ENCODE results near the gene AKAP12.

The AKAP12 gene

DNA sequence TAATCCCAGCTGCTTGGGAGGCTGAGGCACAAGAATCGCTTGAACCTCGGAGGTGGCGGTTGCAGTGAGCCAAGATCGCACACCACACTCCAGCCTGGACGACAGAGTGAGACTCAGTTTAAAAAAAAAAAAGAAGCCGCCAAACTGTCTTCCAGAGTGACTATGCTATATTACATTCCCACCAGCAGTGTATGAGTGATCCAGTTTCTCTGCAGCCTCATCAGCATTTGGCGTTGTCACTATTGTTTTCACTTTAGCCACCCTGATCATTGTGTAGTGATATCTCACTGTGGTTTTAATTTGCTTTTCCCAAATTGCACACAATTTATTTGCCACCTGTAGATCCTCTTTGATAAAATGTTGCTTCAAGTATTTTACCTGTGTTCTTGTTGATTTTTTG is 6.0 kb upstream of the AKAP12 start:
- no peak for DNase-seq (ENCODE audit: low read depth in 1 of 2, low spot score in 1 of 2)

DNA sequence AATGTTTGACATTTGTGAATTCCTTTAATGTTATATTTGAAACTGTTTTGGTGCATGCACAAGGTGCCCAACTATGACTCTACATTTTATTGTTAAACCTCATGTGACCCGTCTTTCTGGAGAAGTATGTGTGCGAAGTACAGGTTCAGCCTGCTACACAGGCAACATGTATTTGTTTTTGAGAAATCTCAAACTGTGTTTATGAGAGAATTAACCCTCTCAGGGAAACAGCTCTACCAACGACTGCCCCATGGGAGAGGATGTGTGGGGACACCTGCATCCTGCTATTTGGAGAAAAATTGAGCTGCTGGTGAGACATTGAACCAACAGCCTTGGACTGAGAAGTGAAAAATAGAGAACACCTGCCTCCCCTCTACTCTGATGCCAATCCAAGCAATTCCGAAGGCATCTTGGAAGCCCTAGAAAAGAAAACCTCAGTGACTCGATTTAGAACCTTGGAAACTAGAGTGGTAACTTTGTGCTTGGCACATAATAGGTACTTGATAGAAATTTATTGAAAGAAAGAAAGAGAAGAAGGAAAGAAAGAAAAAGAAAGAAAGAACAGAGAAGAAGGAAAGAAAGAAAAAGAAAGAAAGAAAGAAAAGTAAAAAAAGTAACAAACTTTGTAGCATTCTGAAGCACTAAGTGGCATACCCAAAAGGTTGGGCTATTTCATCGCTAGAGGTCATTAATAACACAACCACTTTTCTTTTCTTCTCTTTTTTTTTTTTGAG is 2.9 kb upstream of the AKAP12 start:
- DNase-seq (ENCODE audit: low read depth in 1 of 2, low spot score in 1 of 2): no peak

DNA sequence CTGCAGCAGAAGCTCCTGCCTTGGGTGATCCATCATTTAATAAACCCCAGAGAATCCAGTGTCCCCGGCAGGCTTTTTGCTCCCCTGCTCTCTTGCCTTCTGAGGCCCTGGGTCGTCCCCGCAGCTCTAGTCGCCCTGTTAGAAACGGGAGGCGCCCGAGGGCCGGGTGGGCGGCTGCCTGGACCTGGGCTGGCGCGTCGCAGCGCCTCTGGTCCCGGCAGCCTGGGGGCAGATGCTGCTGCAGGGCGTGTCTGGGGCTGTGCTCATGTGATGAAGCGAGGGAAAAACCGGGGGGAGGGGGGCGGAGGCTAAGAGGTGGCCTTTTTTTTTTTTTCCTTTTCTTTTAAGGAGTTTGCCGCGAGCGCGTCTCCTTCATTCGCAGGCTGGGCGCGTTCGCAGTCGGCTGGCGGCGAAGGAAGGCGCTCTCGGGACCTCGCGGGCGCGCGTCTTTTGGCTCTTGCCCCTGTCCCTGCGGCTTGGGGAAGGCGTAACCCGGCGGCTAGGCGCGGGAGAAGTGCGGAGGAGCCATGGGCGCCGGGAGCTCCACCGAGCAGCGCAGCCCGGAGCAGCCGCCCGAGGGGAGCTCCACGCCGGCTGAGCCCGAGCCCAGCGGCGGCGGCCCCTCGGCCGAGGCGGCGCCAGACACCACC is 394 bp downstream of the AKAP12 start:
- DNase-seq (ENCODE audit: low read depth in 1 of 2, low spot score in 1 of 2): peak in 1 of 2 donors; percentile 3

DNA sequence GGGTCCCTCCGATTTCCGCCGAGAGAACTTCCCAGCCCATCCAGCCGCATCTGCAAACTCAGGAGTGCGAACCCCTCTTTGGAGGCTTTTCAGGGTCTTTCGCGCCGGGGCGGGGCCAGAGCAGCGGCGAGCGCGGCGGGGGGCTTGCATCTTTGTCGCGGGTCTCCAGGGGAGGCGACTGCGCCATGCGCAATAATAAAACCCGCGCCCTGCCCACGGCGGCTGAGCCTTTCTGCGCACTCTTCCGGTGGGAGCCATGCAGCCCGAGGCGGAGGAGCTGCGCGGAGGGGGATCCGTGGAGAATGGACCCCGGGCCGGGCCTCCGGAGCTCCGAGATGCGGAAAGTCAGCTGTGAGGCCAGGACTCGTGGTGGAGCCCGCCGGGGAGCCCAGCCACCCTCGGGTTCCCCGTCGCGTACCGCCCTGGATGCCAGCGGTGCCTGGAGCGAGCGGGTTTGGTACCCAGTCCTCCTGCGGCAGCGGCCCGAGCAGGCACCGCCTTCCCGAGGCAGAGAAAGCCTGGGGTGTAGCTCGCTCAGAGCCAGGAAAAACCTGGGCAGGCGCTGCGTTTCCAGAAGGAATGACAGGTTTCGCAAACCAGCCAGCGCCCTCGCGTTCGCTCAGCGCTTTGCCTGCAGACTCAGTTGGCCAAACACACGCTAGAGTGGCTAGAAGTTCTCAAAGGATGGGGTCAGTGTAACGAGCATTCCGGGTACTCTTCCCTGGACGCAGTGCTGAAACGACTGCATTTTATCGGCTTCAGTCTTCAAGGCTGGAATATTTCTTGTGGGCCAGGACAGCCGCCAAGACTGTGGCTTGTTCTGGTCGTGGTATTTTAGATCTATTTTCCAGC is 1.2 kb downstream of the AKAP12 start:
- no peak for DNase-seq (ENCODE audit: low read depth in 1 of 2, low spot score in 1 of 2)

DNA sequence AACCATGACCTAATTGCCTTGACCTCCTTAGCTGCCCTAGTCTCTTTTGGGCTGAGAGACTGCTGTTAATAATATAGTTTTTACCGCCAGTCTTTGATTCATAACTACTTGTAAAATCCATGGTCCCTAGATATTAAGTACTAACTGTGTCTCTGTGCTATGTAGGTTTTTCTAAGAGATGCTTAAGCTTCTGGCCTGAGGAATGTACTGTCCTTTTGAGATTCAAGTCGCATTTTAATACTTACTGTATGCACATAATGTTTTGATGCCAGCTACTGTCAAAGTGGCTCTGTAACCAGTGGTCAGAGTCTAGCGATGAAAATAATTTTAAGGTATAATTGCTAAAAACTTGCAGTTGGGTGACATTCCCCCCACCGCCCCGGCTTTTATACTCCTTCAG is 2.1 kb downstream of the AKAP12 start:
- no peak for DNase-seq (ENCODE audit: low read depth in 1 of 2, low spot score in 1 of 2)

DNA sequence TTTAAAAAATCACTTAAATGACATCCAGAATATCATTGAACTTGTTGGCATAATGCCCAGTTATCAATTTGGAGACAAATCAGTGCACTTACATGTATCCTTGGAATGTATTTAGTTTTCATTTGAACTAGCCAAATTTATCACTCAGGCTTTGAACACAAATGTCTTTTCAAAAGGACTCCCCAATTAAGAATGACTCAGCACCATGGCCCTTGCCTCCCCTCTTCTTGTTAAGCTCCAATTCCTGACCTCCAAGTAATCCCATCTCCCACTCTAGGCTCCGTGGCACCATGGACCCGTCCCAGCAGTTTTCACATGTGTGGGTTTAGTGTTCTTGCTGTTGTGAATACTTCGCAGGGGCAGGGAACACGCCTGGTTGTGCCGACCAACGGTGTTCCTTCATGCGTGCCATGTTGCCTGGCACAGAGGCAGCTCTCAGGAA is 2.7 kb downstream of the AKAP12 start:
- no peak for DNase-seq (ENCODE audit: low read depth in 1 of 2, low spot score in 1 of 2)

DNA sequence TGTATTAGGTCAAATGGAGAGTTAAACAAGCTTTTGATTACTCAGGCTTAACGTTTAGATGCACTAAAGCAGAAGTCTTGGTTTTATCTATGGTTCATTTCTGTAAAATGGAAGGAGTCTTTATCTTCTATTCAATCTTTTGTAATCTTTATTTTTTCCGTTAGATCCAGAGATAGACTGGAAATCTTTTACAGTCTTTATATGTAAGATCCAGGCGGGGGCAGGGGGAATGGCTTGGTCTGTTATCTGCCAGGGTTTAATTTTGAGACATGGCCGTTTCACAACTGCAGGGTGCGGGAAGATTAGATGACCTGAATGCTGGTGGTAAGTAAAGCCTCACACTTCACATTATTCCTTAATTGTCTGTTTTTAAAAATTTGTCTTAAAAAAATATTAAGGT is 3.7 kb downstream of the AKAP12 start:
- no peak for DNase-seq (ENCODE audit: low read depth in 1 of 2, low spot score in 1 of 2)

DNA sequence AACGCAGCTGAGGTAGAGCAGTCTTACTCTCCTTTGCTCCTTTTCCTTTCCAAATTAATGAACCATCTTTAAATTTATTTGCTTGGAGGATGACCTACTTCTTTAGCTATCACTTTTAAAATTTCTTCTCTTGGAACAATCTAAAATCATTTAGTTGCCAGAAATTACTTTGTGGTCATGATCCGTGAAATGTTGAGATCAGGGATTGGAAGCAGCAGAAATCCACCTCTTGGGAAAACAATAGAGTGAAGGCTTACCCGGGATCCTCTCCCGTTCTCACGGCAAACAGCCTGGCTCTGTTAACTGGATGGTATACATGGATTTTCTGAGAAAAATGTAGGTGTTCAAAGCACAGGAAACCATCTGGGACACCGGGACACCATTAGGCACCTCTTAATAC is 7.7 kb downstream of the AKAP12 start:
- DNase-seq (ENCODE audit: low read depth in 1 of 2, low spot score in 1 of 2): no peak

DNA sequence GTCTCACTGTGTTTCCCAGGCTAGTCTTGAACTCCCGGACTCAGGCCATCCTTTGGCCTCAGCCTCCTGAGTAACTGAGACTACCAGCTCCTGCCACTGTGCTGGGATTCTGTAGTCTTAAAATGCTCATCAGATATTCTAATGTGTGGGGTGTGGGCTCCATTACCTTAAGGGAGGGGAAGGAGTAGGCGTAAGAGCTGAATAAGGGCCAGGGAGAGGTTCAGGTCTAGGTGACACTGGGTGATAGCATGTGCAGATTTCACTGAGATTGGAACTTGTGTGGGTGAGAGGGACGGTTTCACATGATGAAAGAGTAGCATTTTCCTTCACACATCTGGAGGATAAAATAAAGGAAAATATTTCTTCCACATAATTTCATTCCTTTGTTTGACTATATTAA is 8.5 kb downstream of the AKAP12 start:
- no peak for DNase-seq (ENCODE audit: low read depth in 1 of 2, low spot score in 1 of 2)

DNA sequence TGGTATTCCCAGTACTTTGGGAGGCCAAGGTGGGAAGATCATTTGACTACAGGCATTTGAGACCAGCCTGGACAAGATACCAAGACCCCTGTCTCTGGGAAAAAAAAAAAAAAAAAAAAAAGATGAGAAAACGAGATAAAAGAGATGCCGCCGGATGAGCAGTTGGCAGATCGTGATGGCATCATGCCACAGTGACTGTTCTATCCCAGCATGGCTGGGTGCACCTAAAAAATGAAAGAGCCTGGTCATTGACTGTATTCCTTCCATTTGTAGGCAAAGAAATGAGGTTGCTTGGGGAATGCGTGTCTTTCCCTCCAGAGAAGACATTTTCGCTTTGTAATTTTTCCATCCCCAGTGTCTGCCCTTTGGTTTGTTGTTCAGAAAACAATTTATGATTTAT is 12.9 kb downstream of the AKAP12 start:
- DNase-seq (ENCODE audit: low read depth in 1 of 2, low spot score in 1 of 2): no peak

DNA sequence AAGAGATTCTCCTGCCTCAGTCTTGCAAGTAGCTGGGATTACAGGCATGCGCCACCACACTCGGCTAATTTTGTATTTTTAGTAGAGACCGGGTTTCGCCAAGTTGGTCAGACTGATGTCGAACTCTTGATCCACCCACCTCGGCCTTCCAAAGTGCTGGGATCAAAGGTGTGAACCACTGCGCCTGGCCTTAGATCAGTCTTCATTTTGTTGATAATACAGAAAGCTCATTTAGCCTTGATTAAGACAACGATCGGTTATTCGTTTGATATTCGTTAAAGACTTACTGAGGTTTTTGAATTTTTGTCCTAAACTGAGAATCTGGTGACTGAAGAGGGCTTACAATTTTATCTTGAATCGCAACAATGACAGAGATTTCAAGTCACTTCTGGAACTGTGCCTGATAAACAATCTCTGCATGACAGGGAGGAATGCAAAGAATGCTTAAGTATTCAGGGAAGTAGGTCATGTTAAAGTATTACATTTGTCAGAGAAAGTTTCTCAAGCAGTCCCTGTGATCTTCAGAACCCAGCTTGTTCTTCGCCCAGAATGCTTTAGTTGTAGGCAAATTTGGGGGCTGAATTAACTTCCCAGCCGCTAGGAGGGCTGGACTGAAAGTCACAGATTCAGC is 14.8 kb downstream of the AKAP12 start:
- DNase-seq (ENCODE audit: low read depth in 1 of 2, low spot score in 1 of 2): no peak

DNA sequence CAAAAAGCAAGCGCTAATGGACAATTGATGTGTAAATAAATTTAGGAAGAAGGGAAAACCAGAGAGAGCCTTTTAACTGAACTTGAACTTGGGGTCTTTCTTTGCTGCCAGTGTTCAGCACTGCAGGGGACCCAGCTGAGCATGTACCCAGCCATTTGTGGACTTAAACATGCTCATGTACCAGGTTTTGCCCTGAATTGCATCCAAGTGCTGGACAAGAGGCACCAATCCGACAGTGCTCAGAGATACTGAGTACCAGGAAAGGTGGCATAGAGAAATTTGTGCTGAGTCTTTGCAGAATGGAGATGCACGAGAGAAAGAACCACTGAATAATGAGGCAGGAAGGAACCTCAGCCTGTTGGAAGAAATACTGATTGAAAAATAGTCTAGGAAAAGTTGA is 16.0 kb downstream of the AKAP12 start:
- DNase-seq (ENCODE audit: low read depth in 1 of 2, low spot score in 1 of 2): no peak

DNA sequence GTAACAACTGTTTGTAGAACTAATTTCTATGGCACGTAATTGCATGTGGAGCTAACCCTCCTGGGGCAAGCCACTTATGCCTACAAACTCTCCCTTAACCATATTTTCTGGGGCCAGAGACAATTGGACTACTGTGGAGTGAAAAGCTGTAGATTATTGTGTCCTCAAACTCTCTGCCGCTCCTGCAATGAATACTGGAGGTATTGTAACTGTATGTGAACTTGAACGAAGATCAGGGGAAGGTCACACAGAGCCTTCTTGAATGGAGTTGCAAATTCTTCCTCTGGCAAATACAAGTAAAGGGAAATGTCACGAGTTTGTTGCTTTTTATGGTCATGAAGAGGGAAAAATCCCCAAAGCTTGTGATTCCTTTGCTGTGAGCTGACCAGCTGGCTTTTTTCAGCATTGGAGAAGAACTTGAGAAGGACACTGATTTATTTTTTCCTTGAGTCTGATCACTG is 18.2 kb downstream of the AKAP12 start:
- no peak for DNase-seq (ENCODE audit: low read depth in 1 of 2, low spot score in 1 of 2)

DNA sequence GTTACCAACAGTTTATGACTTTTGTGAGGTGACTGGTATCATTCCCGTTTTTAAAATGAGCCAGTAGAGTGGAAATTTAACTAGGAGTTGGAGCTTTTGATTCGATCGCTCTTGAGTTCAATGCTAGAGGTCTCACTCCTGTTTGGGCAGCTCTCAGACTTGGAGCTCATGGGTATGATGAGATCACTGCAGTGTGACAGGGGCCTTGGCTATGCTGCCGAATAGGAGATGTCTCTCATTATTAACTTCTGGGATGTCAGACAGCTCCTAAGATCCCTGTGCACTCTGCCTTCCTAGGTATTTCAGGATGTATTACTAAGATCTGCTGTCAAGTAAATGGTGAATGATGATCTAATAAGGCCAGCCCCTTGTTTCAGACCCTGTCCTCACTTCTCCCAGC is 20.4 kb downstream of the AKAP12 start:
- no peak for DNase-seq (ENCODE audit: low read depth in 1 of 2, low spot score in 1 of 2)

DNA sequence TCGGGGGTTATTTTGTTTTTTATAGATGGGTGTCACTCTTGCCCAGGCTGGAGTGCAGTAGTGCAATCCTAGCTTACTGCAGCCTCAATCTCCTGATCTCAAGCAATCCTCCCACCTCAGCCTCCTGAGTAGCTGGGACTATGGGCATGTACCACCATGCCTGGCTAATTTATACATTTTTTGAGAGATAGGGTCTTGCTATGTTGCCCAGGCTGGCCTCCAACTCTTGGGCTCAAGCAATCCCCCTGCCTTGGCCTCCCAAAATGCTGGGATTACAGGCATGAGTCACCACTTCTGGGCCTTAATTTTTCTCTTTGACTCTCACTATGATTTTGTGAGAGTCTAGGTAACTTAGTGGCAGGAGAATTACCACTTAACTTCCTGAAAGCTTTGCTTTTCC is 23.3 kb downstream of the AKAP12 start:
- DNase-seq (ENCODE audit: low read depth in 1 of 2, low spot score in 1 of 2): no peak

DNA sequence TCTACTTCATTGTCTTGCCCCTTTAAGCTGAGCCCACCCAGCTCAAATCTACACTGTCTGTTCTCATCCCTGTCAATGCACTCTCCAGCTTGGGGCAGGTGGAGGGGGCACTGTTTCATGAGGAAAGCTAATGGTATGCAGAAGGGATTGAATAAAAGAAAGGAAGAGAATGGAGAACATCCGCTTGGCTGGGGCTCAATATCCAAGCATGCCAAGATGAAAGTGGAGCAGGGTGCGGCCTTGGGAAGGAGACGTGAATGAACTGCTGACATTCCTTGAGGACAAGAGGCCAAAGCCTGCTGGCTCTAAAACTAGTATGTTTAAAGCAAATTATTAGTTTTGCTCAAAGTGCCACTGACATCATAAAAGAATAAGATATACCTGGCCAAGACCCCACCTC is 24.2 kb downstream of the AKAP12 start:
- DNase-seq (ENCODE audit: low read depth in 1 of 2, low spot score in 1 of 2): no peak

DNA sequence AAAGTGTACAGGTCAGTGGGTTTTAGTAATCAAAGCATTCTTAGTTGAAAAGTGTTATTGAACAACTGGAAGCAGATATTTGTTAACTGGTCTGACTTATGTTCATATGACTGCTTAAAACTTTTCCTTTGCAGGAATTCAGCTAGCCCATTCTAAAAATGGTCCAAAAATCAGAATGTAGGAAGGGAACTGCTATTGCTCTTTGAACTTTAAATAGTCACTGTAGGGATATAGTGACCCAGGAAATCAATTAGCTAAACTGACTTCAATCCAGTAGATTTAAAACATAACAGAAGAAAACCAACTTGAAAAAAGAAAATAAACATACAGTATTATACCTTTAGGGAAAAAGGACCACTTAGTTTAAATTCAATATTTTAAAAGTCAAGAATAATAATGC is 25.5 kb downstream of the AKAP12 start:
- no peak for DNase-seq (ENCODE audit: low read depth in 1 of 2, low spot score in 1 of 2)

DNA sequence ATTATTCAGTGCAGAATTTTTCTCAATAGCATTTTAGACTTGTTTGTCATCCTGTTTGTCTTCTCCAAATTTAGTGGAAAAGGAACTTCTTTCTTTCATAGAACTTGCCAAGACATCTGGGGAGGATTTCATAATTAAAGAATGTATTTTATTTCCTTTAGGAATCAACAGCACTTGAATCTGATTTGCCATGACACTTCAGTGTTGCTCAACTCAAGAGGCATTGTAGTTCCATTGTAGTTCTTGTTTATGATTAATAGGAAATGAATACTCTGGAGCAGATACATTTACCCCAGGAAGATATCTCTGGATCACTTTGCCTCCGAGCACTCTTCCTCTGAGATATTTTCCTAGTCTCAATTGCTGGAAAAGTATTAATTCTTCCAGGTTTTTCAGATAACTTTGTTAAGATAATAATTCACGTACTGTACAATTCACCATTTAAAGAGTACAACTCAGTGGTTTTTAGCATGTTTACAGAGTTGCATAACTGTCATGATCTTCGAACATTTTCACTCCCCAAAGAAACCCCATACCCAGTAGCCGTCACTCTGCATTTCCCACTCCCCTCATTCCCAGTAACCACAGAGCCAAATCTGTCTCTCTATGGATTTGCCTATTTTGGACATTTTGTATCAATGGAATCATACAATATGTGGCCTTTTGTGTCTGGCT is 29.7 kb downstream of the AKAP12 start:
- no peak for DNase-seq (ENCODE audit: low read depth in 1 of 2, low spot score in 1 of 2)

DNA sequence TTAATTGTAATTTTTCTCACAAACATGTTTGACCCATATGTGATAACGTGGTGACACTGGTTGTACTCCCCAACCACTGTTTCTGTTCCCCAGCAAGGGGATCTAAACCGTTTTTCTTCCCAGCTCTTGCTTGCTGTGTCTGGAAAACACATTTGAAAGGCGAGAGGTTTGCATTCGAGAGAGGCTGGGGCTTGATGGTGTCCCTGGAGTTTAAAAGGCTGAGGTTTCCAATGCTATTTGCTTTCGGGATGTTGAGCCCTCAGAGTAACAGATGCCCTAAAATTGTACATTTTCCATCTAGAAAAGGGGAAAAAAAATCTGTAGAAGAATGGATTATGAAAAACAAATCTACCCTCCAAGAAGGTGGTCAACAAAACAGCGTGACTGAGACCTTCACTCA is 35.4 kb downstream of the AKAP12 start:
- DNase-seq (ENCODE audit: low read depth in 1 of 2, low spot score in 1 of 2): no peak

DNA sequence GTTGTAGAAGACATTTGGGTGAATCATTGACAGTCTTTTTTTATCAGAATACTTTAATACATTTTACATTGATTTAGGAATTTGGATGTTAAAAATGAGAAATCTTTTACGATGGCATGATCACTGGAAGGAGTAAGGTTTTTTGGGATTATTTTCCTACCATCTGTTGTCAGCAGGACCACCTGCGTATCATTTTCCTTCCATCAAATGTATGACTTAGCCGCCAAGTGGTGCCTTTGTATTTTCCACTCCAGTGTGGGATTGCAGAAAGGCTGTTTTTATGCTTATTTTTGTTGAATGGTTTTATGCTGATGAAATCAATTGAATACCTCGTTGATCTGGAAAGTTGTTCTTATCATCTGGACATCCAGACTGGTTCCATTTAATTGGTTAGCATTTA is 35.8 kb downstream of the AKAP12 start:
- DNase-seq (ENCODE audit: low read depth in 1 of 2, low spot score in 1 of 2): no peak

DNA sequence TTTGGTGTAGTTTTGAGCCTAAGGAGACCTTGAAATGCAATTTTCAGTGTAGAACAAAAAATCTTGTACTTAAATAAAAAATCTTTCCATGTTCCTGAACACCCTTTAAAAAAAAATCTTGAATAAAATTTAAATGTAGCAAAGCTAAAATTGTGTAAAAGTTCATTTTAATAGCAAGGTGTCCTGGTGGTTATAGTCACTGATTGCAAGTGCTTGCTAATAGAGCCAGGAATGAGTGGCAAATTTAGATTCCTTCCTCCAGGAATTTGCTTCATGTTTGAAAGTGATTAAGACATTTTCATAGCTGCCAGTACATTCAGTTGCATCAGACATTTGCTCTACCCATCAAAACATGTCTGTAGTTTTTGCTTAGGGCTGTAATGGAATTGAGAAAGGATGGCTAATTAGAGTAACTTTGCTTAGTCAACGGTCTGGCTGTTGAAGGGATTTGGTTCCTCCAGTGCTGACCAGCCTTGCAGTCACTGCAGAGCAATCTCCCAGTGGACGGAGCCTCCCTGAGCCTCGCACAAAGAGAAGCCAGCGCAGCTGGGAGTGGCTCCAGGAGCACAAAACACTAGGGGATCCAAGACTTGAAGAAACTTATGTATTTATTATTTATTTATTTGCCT is 36.5 kb downstream of the AKAP12 start:
- DNase-seq (ENCODE audit: low read depth in 1 of 2, low spot score in 1 of 2): no peak

Data from activated CD4-positive, alpha-beta T cell treated with anti-CD3 and anti-CD28 coated beads, Interleukin-2, amount 50 U/mL, for 24 hours (primary cell).